K562 (cell line): Measurements from ENCODE around the gene CNR2. TPM values are rescaled to one million over a fixed set of nuclear protein-coding genes. Genes with fewer than 3 reads are reported as not detected.
A peak's percentile ranks its signal among the peaks of the same experiment; 100 is the strongest.

ENCODE experiments used
- ATAC-seq: fragments of 200-7000 bp; cut with Tn5 transposase; 3 replicates; pipeline ENCODE4 v1.9.1; 2020; ENCODE audit warnings: moderate library complexity
- BruUV-seq: library from RNA; stranded (reverse); fragments of 400-500 nt; replicated peaks from 2 replicates; lab custom pipeline; 2021; lab: Mats Ljungman, UMichigan
- CTCF ChIA-PET: fragments of 300-600 bp; formaldehyde crosslinking; extraction: SDS; loops from one replicate; lab custom pipeline; 2021; ENCODE audit warnings: low intra/inter-chr PET ratio; lab: Yijun Ruan, JAX
- POLR2A ChIA-PET: fragments of 300-600, 350-650 bp; sonication (Branson Sonifier 250); formaldehyde crosslinking; extraction: SDS; loops from one replicate; lab custom pipeline; 2021; ENCODE audit warnings: antibody characterized with exemption, inconsistent platforms; lab: Yijun Ruan, JAX
- DNase-seq, 4 experiments: peaks; one replicate each; pipeline versions ENCODE4 v3.0.0 to v3.0.0-alpha.2; 2011 to 2018; ENCODE audit warnings: low spot score in 3 of 4, mixed read lengths in 3 of 4; ENCODE audit errors: extremely low read depth in 1 of 4
- FAIRE-seq: peaks from 2 replicates; lab custom pipeline; 2011; peaks lifted over from hg19 to GRCh38; lab: Jason Lieb, UNC
- H2AFZ ChIP-seq: 2 replicates; pipeline ENCODE4 v1.6.0; 2011; ENCODE audit warnings: low read depth, low read length, control low read depth, inconsistent platforms
- H3K27ac ChIP-seq: fragments of 200-600 bp; 3 replicates; pipeline ENCODE4 v1.8.0; 2011; ENCODE audit warnings: low read depth, mild to moderate bottlenecking, control low read depth, inconsistent platforms, low read length, moderate library complexity, mixed read lengths; ENCODE audit errors: extremely low read depth
- H3K27me3 ChIP-seq, 2 experiments: fragments of 300-600 bp in 1 of 2; 2 replicates in 1 of 2; 3 replicates in 1 of 2; pipeline versions ENCODE4 v1.6.0 to v1.8.0; 2011; ENCODE audit warnings: inconsistent platforms in 2 of 2, low read length in 2 of 2, mild to moderate bottlenecking in 1 of 2, mixed read lengths in 1 of 2, moderate library complexity in 1 of 2; ENCODE audit not compliant: control insufficient read depth in 2 of 2, insufficient read depth in 2 of 2
- H3K36me3 ChIP-seq: fragments of 300-600 bp; 3 replicates; pipeline ENCODE4 v1.8.0; 2011; ENCODE audit warnings: mild to moderate bottlenecking, low read length, inconsistent platforms; ENCODE audit not compliant: control insufficient read depth, insufficient read depth
- H3K4me1 ChIP-seq, 2 experiments: fragments of 200-600 bp in 1 of 2; replicated peaks in 1 of 2; 2 replicates in 1 of 2; 3 replicates in 1 of 2; pipeline versions ENCODE4 v1.5.1 to v1.8.0; 2011; ENCODE audit warnings: inconsistent platforms in 2 of 2, low read length in 2 of 2, mild to moderate bottlenecking in 1 of 2, mixed read lengths in 1 of 2, moderate library complexity in 1 of 2; ENCODE audit not compliant: control insufficient read depth in 2 of 2, insufficient read depth in 2 of 2
- H3K4me2 ChIP-seq: 2 replicates; pipeline ENCODE4 v1.6.1; 2011; ENCODE audit warnings: low read length, control low read depth, inconsistent platforms, mixed read lengths; ENCODE audit not compliant: insufficient read depth
- H3K4me3 ChIP-seq: fragments of 200-600 bp; sonication (generic), shearing (Covaris generic); 2 replicates; pipeline ENCODE4 v1.5.1; 2016; ENCODE audit warnings: control low read depth, inconsistent platforms
- H3K79me2 ChIP-seq: fragments of 200-600 bp; 3 replicates; pipeline ENCODE4 v1.8.0; 2011; ENCODE audit warnings: low read length, inconsistent platforms; ENCODE audit not compliant: control insufficient read depth, insufficient read depth
- H3K9ac ChIP-seq, 2 experiments: 2 replicates each; pipeline versions ENCODE4 v1.6.0 to v1.6.1; 2011; ENCODE audit warnings: low read depth in 2 of 2, low read length in 2 of 2, control low read depth in 1 of 2, inconsistent platforms in 1 of 2, mild to moderate bottlenecking in 1 of 2, mixed read lengths in 1 of 2; ENCODE audit not compliant: insufficient read depth in 1 of 2
- H3K9me1 ChIP-seq: one replicate; pipeline ENCODE4 v1.6.0; 2011; ENCODE audit warnings: inconsistent platforms, mild to moderate bottlenecking, low read length, moderate library complexity; ENCODE audit not compliant: control insufficient read depth, insufficient read depth
- H3K9me3 ChIP-seq: replicated peaks from 2 replicates; pipeline ENCODE4 v1.5.1; 2011; ENCODE audit warnings: low read depth, low read length, inconsistent platforms; ENCODE audit not compliant: control insufficient read depth, insufficient read depth
- H4K20me1 ChIP-seq: replicated peaks from 2 replicates; pipeline ENCODE4 v1.6.1; 2011; ENCODE audit warnings: low read length, inconsistent platforms, mixed read lengths; ENCODE audit not compliant: control insufficient read depth, insufficient read depth
- ATF1 ChIP-seq, 2 experiments: fragments of 450-650 bp in 1 of 2; IDR thresholded peaks; 2 replicates each; pipeline ENCODE4 v1.6.1; 2016; ENCODE audit warnings: missing compliant biosample characterization in 1 of 2, missing genetic modification characterization in 1 of 2
- EHMT2 ChIP-seq: fragments of 450-650 bp; IDR thresholded peaks from 2 replicates; pipeline ENCODE4 v1.6.1; 2018; ENCODE audit warnings: antibody characterized with exemption
- GATA2 ChIP-seq: sonication (generic); formaldehyde crosslinking; IDR thresholded peaks from 2 replicates; pipeline ENCODE4 v1.4.0; 2020; ENCODE audit warnings: mild to moderate bottlenecking, missing genetic modification reagents
- NFYB ChIP-seq: IDR thresholded peaks from 2 replicates; pipeline ENCODE4 v1.6.1; 2011; ENCODE audit warnings: mild to moderate bottlenecking, moderate library complexity; ENCODE audit not compliant: insufficient read length; ENCODE audit errors: extremely low read depth
- ZNF717 ChIP-seq: fragments of 250-450 bp; sonication (Bioruptor Pico); IDR thresholded peaks from 2 replicates; pipeline ENCODE4 v1.5.0; 2021
- WGBS: fragments of 100-300 bp; shearing (Covaris generic); methylation state at CpG from one replicate; pipeline ENCODE4 v1.1.6; 2016; ENCODE audit warnings: low coverage, mixed read lengths; ENCODE audit not compliant: insufficient coverage; ENCODE audit errors: missing lambda C conversion rate; 5-methylcytosine and 5-hydroxymethylcytosine counted together
- in situ Hi-C: fragments of 300-500 bp; cut with MboI; formaldehyde crosslinking; loops from 4 replicates; pipeline ENCODE4 v1.15.0; 2018; ENCODE audit warnings: inconsistent platforms, mixed read lengths
- intact Hi-C: fragments of 100-400 bp; cut with micrococcal nuclease; formaldehyde crosslinking; loops from 2 replicates; pipeline ENCODE4 v1.14.2; 2022
- polyA plus RNA-seq, 8 experiments: library from polyadenylated mRNA; depleted of rRNA in 4 of 8; stranded (reverse) in 5 of 8; unstranded in 3 of 8; fragments of >200 nt; fragmentation: Nextera tagmentation in 2 of 8; fragmentation: Illumina TruSeq in 1 of 8; extraction: Ambion mirVana in 2 of 8; extraction: Trizol in 1 of 8; gene quantifications; 2 replicates each; pipeline versions ENCODE4 v1.2.1 to v1.2.3, GENCODE V29; 2011 to 2014; ENCODE audit warnings: inconsistent platforms in 1 of 8, missing spikeins in 1 of 8
- total RNA-seq, 7 experiments: library from RNA; depleted of rRNA in 6 of 7; stranded (reverse); fragments of >200 nt in 6 of 7; fragmentation: Illumina TruSeq in 2 of 7; extraction: Trizol in 2 of 7; gene quantifications; 2 replicates each; pipeline versions ENCODE4 v1.2.1 to v1.2.3, GENCODE V29; 2011 to 2021; ENCODE audit warnings: low replicate concordance in 1 of 7
- TF ChIP-seq, protein P1 (sequence below): sonication (generic); formaldehyde crosslinking; IDR thresholded peaks from 2 replicates; pipeline ENCODE4 v1.8.0; 2022; ENCODE audit warnings: missing genetic modification reagents, mild to moderate bottlenecking, moderate library complexity, borderline replicate concordance
- TF ChIP-seq, protein P2 (sequence below), 2 experiments: fragments of 450-650 bp; formaldehyde crosslinking in 1 of 2; IDR thresholded peaks; 2 replicates each; pipeline versions ENCODE4 v1.4.0 to v1.6.1; 2014 to 2020; ENCODE audit warnings: mild to moderate bottlenecking in 2 of 2, borderline replicate concordance in 1 of 2, low read depth in 1 of 2
- TF ChIP-seq, protein P3 (sequence below): fragments of 200-800 bp; sonication (Bioruptor generic); IDR thresholded peaks from 2 replicates; pipeline ENCODE4 v1.6.1; 2017; ENCODE audit warnings: missing genetic modification characterization, missing compliant biosample characterization

Gene CNR2
- total and polyA plus RNA-seq, 9 of the 15 experiments (the other 6 are each of a cell fraction or from before 2014, with no cell fraction given): not detected

DNA sequence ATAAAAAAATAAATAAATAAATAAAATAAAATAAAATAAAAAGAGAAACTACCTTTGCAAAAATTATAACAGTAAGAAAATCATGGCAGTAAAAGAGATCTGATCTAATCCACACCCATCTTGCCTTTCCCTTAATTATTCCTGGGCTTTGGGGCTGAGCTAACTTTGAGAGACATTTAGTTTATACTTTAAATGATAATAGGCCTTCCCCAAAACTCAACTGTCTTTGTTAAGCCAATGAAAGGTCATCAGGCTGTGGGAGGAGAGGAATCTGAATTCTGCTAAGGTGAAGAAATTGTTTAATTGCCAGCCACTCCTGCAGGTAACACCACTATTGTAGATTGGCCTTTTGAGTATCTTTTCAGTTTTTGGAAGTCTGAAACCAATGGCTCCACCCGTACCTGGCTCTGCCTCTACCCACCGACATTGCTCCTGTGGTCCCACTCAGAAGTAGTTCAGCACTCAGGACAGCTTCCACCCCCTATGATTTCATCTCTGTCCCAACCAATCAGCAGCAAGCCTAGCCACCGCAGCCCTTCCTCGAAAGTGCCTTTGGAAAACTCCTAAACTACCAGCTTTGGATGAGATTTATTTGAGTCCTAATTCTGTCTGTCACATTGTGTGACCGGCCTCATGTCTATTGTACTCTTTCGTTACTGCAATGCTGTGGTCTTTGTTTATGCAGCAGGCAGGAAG is 23.5 kb upstream of the CNR2 start:
- H3K4me1 ChIP-seq: peaks cover 0 to 8% of the 10 kb centered on the region in 2 experiments; a peak in 2 of 5 replicates
- no TSS peak for BruUV-seq
- H3K27ac ChIP-seq: no peak overlapping the region
- DNase-seq (peak; percentile 42 to 67 (median 57)), ATAC-seq (peak; percentile 91), FAIRE-seq (peak; percentile 87)
- H2AFZ ChIP-seq: no peak overlapping the region
- no peaks in the 10 kb centered on the region for H3K9me1 ChIP-seq
- no peaks in the 10 kb centered on the region; the same call in 1 of the 2 replicates for H4K20me1 ChIP-seq
- no peak overlapping the region for H3K4me2 ChIP-seq
- H3K4me3 ChIP-seq: no peak overlapping the region
- ChIA-PET POLR2A (interaction anchor here (0.5 to 0.6 kb wide), 2 partner anchors 23 to 242 kb away, joined by 3 to 4 read pairs; partner anchors contain the start of gene PNRC2), CTCF (no interaction called here)
- no peaks in the 10 kb centered on the region for H3K36me3 ChIP-seq
- whole genome bisulfite sequencing: 4% methylated on average over 6 of the region's 6 CpGs
- intact Hi-C loops: no loop called here
- H3K79me2 ChIP-seq: no peaks in the 10 kb centered on the region
- peaks cover 0 to 5% of the 10 kb centered on the region in 2 experiments; a peak in 2 of 5 replicates for H3K27me3 ChIP-seq
- in situ Hi-C loops: no loop called here
- H3K9me3 ChIP-seq: no peaks in the 10 kb centered on the region
- no peak overlapping the region for H3K9ac ChIP-seq
- TF ChIP-seq, protein P1, sequence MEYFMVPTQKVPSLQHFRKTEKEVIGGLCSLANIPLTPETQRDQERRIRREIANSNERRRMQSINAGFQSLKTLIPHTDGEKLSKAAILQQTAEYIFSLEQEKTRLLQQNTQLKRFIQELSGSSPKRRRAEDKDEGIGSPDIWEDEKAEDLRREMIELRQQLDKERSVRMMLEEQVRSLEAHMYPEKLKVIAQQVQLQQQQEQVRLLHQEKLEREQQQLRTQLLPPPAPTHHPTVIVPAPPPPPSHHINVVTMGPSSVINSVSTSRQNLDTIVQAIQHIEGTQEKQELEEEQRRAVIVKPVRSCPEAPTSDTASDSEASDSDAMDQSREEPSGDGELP (CRISPR knock-in tag): no peak
- TF ChIP-seq EHMT2 (peak; percentile 96), ZNF717 (CRISPR knock-in tag) (no peak), GATA2 (CRISPR knock-in tag) (peak; percentile 23; the same call in 1 of the 2 replicates), NFYB (peak; percentile 56), ATF1 (CRISPR knock-in tag; IDR thresholded peaks at IDR 0.05) (no peak), ATF1 (tag; IDR thresholded peaks at IDR 0.05) (peak; percentile 23; the same call in 1 of the 2 replicates)
- TF ChIP-seq, protein P2, sequence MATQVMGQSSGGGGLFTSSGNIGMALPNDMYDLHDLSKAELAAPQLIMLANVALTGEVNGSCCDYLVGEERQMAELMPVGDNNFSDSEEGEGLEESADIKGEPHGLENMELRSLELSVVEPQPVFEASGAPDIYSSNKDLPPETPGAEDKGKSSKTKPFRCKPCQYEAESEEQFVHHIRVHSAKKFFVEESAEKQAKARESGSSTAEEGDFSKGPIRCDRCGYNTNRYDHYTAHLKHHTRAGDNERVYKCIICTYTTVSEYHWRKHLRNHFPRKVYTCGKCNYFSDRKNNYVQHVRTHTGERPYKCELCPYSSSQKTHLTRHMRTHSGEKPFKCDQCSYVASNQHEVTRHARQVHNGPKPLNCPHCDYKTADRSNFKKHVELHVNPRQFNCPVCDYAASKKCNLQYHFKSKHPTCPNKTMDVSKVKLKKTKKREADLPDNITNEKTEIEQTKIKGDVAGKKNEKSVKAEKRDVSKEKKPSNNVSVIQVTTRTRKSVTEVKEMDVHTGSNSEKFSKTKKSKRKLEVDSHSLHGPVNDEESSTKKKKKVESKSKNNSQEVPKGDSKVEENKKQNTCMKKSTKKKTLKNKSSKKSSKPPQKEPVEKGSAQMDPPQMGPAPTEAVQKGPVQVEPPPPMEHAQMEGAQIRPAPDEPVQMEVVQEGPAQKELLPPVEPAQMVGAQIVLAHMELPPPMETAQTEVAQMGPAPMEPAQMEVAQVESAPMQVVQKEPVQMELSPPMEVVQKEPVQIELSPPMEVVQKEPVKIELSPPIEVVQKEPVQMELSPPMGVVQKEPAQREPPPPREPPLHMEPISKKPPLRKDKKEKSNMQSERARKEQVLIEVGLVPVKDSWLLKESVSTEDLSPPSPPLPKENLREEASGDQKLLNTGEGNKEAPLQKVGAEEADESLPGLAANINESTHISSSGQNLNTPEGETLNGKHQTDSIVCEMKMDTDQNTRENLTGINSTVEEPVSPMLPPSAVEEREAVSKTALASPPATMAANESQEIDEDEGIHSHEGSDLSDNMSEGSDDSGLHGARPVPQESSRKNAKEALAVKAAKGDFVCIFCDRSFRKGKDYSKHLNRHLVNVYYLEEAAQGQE (IDR thresholded peaks at IDR 0.05; ENCODE audit: borderline replicate concordance): peak; percentile 98
- TF ChIP-seq, protein P2 (CRISPR knock-in tag; IDR thresholded peaks at IDR 0.05; ENCODE audit: low read depth): peak; percentile 89
- TF ChIP-seq, protein P3, sequence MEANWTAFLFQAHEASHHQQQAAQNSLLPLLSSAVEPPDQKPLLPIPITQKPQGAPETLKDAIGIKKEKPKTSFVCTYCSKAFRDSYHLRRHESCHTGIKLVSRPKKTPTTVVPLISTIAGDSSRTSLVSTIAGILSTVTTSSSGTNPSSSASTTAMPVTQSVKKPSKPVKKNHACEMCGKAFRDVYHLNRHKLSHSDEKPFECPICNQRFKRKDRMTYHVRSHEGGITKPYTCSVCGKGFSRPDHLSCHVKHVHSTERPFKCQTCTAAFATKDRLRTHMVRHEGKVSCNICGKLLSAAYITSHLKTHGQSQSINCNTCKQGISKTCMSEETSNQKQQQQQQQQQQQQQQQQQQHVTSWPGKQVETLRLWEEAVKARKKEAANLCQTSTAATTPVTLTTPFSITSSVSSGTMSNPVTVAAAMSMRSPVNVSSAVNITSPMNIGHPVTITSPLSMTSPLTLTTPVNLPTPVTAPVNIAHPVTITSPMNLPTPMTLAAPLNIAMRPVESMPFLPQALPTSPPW (CRISPR knock-in tag): no peak
